Measurements from ENCODE around the gene LIN7B.

LIN7B gene

DNA sequence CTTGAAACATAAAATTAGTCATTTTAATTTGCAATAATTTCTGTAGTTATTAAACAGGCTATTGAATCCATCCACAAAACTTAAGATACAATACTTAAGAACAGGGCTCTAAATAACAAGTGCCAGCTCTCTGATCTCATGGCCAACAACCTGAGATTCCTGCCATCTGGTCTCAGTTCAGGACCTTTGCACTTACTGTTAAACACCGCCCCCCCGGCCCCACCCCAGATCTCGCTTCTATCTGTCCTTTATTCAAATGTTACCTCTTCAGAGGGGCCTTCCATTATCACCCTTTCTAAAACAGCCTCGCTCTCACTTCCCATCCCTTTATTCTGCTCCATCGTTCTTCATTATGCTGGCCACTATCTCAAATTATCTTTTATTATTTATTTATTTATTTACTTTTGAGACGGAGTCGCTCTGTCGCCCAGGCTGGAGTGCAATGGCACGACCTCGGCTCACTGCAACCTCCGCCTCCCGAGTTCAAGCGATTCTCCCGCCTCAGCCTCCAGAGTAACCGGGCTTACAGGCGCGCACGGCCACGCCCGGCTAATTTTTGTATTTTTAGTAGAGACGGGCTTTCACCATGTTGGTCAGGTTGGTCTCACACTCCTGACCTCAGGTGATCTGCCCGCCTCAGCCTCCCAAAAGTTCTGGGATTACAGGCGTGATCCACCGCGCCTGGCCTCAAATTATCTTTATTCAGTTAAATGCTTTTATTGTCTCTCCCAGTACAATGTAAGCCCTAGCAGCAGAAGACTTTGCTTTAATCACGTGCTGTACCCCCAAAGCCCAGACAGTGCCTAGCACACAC, 29.8 kb upstream of the LIN7B start:
- Mint-ChIP-seq H3K36me3 (peaks cover 20 to 21% of the 10 kb centered on the region in 2 donors), H3K27ac (peak overlapping the region; percentile 98), H3K9me3 (no peaks in the 10 kb centered on the region), H3K4me3 (peak overlapping the region; percentile 98), H3K27me3 (peaks cover 0 to 11% of the 10 kb centered on the region in 2 donors), H3K4me1 (peaks cover 19 to 39% of the 10 kb centered on the region in 2 donors)
- ATAC-seq (replicated peaks) (no peak), DNase-seq (no peak)

- H3K4me3 Mint-ChIP-seq, result peak within 1 kb of the TSS; percentile 98
- no peaks in the 10 kb centered on the region for H3K9me3 Mint-ChIP-seq
- peak within 1 kb of the TSS; percentile 98 for H3K27ac Mint-ChIP-seq
- H3K36me3 Mint-ChIP-seq, result peaks cover 23 to 25% of the 10 kb centered on the region in 2 donors
- H3K4me1 Mint-ChIP-seq, result peaks cover 19 to 41% of the 10 kb centered on the region in 2 donors
- peak; percentile 99 for DNase-seq
- peak; percentile 96 to 98 for ATAC-seq (replicated peaks)
- peaks cover 0 to 11% of the 10 kb centered on the region in 2 donors for H3K27me3 Mint-ChIP-seq
Observed at GRCh38 chr19:49085020-49085867, 28.9 kb upstream of the LIN7B start, which contains the start of gene SNRNP70. Gene SNRNP70, plus strand, starts transcription at chr19:49085451. Its CDS starts 964 bp downstream, at chr19:49086415.

DNA sequence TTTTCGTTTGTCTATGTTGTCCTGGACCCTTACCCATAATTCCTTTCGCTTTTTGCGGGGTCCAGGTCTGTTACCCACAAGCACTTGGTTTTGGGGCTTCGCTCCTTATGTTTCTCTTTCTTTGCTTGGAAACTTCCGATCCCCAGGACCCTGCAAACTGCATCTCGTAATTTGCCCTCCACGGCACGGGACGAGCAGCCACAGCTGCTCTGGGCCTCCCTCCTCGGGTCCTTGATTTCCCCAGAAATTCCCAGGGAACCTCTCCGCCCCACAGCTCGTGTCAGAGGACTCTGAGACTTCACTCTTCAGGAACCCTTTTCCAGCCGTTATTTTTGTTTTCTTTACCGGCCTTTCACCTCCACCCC, 28.3 kb upstream of the LIN7B start:
- peaks cover 29 to 31% of the 10 kb centered on the region in 2 donors for H3K36me3 Mint-ChIP-seq
- DNase-seq, result no peak
- H3K9me3 Mint-ChIP-seq, result no peaks in the 10 kb centered on the region
- peak overlapping the region; percentile 98 for H3K27ac Mint-ChIP-seq
- H3K27me3 Mint-ChIP-seq, result peaks cover 0 to 5% of the 10 kb centered on the region in 2 donors
- H3K4me1 Mint-ChIP-seq, result peaks cover 24 to 47% of the 10 kb centered on the region in 2 donors
- ATAC-seq (replicated peaks), result no peak
- peak overlapping the region; percentile 98 for H3K4me3 Mint-ChIP-seq

DNA sequence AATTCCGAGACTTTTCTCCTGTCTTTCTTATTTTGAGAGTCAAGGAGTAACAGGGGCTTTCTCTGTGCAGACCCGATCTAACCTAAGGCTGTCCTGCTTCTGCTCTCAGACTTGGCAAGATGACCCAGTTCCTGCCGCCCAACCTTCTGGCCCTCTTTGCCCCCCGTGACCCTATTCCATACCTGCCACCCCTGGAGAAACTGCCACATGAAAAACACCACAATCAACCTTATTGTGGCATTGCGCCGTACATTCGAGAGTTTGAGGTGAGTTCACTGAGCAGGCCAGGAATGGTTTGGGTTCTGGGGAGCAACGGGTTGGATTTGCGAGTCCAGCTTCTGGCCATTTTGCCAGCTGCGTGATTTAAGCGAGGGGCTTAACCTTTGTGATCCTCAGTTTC, 27.9 kb upstream of the LIN7B start:
- H3K4me3 Mint-ChIP-seq, result peak overlapping the region; percentile 98
- peaks cover 31 to 36% of the 10 kb centered on the region in 2 donors for H3K36me3 Mint-ChIP-seq
- DNase-seq (no peak), ATAC-seq (replicated peaks) (no peak)
- H3K27ac Mint-ChIP-seq, result peak overlapping the region; percentile 98
- H3K27me3 Mint-ChIP-seq, result peaks cover 0 to 5% of the 10 kb centered on the region in 2 donors
- H3K9me3 Mint-ChIP-seq, result no peaks in the 10 kb centered on the region
- H3K4me1 Mint-ChIP-seq, result peaks cover 27 to 52% of the 10 kb centered on the region in 2 donors

GRCh38 chr19:49091391-49092038, 22.7 kb upstream of the LIN7B start:
- no peak for ATAC-seq (replicated peaks)
- Mint-ChIP-seq H3K9me3 (no peaks in the 10 kb centered on the region), H3K4me1 (peaks cover 28 to 54% of the 10 kb centered on the region in 2 donors), H3K36me3 (peaks cover 30 to 53% of the 10 kb centered on the region in 2 donors), H3K27me3 (no peaks in the 10 kb centered on the region), H3K4me3 (no peak overlapping the region), H3K27ac (no peak overlapping the region)
- no peak for DNase-seq

- Mint-ChIP-seq H3K27ac (no peak overlapping the region), H3K27me3 (no peaks in the 10 kb centered on the region), H3K4me1 (peaks cover 21 to 48% of the 10 kb centered on the region in 2 donors), H3K36me3 (peaks cover 24 to 50% of the 10 kb centered on the region in 2 donors), H3K9me3 (no peaks in the 10 kb centered on the region), H3K4me3 (no peak overlapping the region)
- DNase-seq (no peak), ATAC-seq (replicated peaks) (no peak)
Observed at GRCh38 chr19:49092686-49093085, 21.5 kb upstream of the LIN7B start.

DNA sequence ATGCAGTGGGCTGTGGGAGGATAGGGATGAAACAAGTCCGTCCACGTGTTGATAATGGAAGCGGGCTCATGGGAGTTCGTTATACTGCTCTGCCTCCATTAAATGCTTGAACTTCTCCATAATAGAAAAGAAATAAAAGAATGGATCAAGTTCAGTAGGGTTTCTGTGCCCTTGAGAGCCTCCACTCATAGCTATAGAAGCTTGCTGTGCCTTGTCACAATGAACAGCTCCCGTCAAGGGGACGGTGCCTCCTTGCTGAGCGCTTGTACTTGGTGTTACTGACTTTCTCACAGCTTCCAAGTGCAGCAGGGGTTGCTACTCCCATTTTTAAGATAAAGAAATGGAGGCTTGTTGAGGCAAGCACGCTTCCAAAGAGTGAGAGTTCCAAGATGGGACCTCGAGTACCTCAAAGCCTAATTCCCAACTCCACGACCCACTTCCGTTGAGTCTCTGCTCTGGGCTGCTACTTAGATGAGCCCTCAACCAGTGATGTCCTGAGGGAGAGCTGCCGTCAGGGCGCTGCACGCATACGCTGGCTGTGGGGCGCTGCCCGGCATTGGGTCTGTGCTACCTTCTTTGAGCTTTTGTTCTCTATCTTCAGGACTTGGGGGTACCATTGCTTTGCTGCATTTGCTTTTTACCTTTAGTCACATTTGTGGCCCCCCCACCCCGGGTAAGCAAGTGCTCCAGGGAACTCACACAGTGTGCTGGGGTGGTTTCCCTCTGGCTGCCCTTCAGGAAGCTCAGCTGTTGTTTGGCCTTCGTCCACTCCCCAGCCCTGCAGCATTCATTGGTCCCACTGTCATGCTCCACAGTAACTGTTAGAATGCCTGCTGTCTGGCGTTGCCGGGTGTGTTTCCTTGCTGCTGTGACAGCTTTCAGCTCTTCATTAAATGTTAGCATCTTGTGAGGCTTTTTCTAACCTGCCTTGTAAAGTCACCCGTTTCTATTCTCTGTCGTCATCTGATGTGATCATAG, 19.4 kb upstream of the LIN7B start:
- Mint-ChIP-seq H3K36me3 (peaks cover 35 to 62% of the 10 kb centered on the region in 2 donors), H3K4me3 (no peak overlapping the region), H3K9me3 (no peaks in the 10 kb centered on the region), H3K27ac (peak overlapping the region; percentile 31), H3K4me1 (peaks cover 21 to 39% of the 10 kb centered on the region in 2 donors), H3K27me3 (no peaks in the 10 kb centered on the region)
- DNase-seq (no peak), ATAC-seq (replicated peaks) (no peak)

GRCh38 chr19:49097453-49098288, 16.5 kb upstream of the LIN7B start:
- ATAC-seq (replicated peaks) (peak; percentile 92 to 94), DNase-seq (peak; percentile 61)
- H3K4me1 Mint-ChIP-seq, result peaks cover 18 to 33% of the 10 kb centered on the region in 2 donors
- H3K9me3 Mint-ChIP-seq, result no peaks in the 10 kb centered on the region
- H3K27me3 Mint-ChIP-seq, result no peaks in the 10 kb centered on the region
- H3K27ac Mint-ChIP-seq, result no peak overlapping the region
- peaks cover 31 to 58% of the 10 kb centered on the region in 2 donors for H3K36me3 Mint-ChIP-seq
- H3K4me3 Mint-ChIP-seq, result no peak overlapping the region

DNA sequence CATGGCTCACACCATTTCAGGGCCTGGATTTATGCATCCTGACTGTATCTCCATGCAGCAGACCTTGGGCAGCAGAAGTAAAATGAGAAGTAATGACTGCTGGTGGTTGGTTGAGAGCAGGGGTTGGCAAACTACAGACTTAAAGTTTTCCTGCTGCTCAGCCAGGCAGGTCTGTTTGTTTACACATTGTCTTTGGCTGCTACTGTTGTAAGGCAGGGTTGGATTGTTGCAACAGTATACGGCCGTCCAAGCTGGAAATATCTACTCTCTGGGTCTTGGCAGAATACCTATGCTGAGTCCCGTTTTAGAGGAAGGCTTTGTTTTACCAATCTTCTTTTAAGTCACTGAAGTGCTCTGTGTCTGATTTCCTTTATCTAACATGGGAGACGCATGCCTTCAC, 15.4 kb upstream of the LIN7B start:
- peaks cover 35 to 58% of the 10 kb centered on the region in 2 donors for H3K36me3 Mint-ChIP-seq
- ATAC-seq (replicated peaks) (no peak), DNase-seq (no peak)
- H3K27me3 Mint-ChIP-seq, result no peaks in the 10 kb centered on the region
- no peak overlapping the region for H3K27ac Mint-ChIP-seq
- no peak overlapping the region for H3K4me3 Mint-ChIP-seq
- no peaks in the 10 kb centered on the region for H3K9me3 Mint-ChIP-seq
- peaks cover 21 to 45% of the 10 kb centered on the region in 2 donors for H3K4me1 Mint-ChIP-seq

GRCh38 chr19:49101160-49101559, 13.0 kb upstream of the LIN7B start:
- Mint-ChIP-seq H3K27ac (no peak overlapping the region), H3K9me3 (no peaks in the 10 kb centered on the region), H3K36me3 (peaks cover 49 to 62% of the 10 kb centered on the region in 2 donors), H3K27me3 (no peaks in the 10 kb centered on the region), H3K4me3 (no peak overlapping the region), H3K4me1 (peaks cover 26 to 51% of the 10 kb centered on the region in 2 donors)
- DNase-seq (no peak), ATAC-seq (replicated peaks) (no peak)

DNA sequence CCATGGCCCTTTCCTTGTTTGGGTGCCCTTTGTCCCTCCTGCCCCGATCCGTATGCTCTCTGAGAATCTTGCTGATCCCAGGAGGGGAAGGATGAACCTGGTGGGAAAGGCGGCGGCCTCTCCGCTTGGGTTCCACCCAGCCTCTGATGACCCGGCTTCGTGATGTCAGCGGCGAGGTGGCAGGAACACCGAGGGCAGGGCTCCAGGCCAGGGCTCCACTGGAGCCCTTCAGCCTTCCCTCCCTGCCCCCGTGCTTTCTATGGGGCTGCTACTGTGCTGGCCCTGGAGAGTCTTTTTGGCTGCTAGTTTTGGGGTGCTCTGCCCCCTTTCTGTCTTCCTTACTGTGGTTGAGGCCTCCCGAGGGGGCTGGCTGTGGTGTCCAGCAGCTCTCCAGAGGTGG, 11.9 kb upstream of the LIN7B start:
- H3K36me3 Mint-ChIP-seq, result peaks cover 55 to 67% of the 10 kb centered on the region in 2 donors

GRCh38 chr19:49103331-49104085, 10.7 kb upstream of the LIN7B start:
- Mint-ChIP-seq H3K4me1 (peaks cover 31 to 42% of the 10 kb centered on the region in 2 donors), H3K4me3 (peak overlapping the region in 1 of 2 donors; percentile 13), H3K27me3 (no peaks in the 10 kb centered on the region), H3K9me3 (no peaks in the 10 kb centered on the region), H3K27ac (peak overlapping the region; percentile 89), H3K36me3 (peaks cover 54 to 68% of the 10 kb centered on the region in 2 donors)
- ATAC-seq (replicated peaks) (no peak), DNase-seq (no peak)

More for the DNA sequence above, 11.9 kb upstream of the LIN7B start:
- no peak for DNase-seq
- Mint-ChIP-seq H3K4me3 (no peak overlapping the region), H3K27me3 (no peaks in the 10 kb centered on the region), H3K4me1 (peaks cover 32 to 50% of the 10 kb centered on the region in 2 donors), H3K27ac (peak overlapping the region; percentile 31), H3K9me3 (no peaks in the 10 kb centered on the region)
- no peak for ATAC-seq (replicated peaks)

Data from stimulated activated naive B cell treated with anti-CD40 and anti-IgM and Interleukin-4, amounts not matched to agents 10 μg/mL and 1 μg/mL and 100 μg/mL, for 72 hours (primary cell).